Measurements from ENCODE around the gene TCERG1L.

TCERG1L gene

GRCh38 chr10:131077031-131077430, 234.5 kb downstream of the TCERG1L start:
- DNase-seq: no peak

- DNase-seq: no peak
Observed at GRCh38 chr10:131076356-131076755, 235.2 kb downstream of the TCERG1L start.

DNA sequence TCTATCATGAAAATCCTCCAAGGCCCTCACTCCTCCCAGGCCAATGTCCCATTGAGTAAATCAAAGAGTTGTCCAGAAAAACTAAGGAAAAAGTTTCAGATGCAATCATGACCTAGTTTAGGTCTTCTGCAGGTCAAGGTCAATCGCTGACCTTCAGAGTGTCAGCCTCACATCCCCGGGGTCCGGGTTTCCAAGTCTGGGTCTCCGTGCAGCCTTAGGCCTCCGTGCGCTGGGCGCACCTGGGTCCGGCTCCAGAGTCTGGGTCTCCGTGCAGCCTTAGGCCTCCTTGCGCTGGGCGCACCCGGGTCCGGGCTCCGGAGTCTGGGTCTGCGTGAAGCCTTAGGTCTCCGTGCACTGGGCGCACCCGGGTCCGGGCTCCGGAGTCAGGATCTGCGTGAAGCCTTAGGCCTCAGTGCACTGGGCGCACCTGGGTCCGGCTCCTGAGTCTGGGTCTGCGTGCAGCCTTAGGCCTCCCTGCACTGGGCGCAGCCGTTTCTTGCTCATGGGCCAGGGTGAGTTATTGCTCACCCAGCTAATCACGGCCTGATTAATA, 236.2 kb downstream of the TCERG1L start:
- DNase-seq: no peak

- DNase-seq: no peak
Observed at GRCh38 chr10:131074682-131075081, 236.8 kb downstream of the TCERG1L start.

- DNase-seq: no peak
Observed at GRCh38 chr10:131073469-131074035, 238.0 kb downstream of the TCERG1L start.

DNA sequence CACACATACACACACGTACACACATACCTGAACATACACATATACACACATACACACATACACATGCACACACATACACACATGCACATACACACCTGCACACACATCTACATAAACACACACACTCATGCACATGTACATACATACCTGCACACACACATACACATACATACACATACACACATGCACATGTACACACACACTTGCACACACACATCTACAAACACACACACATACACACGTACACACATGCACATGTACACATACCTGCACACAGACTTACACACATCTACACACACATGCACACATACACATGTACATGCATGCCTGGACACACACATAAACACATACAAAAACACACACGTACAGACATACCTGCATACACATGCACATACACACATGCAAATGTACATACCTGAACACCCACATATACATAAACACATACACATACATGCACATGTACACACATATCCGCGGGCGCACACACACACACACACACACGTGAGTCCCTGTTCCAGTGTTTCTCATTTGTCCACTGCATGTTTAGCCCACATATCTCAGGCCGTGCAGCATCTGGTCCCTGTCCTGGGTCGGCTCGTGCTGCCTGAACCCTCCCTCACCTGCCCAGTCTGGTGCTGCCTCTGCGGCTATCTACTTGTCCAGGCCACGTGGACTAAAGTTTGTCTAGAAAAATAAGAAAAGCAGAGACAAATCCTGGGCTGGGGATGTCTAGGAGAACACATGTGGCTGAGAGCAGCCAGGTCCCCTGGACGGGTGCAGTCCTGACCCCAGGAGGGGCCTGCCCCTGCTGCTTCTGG, 238.7 kb downstream of the TCERG1L start:
- DNase-seq: no peak

DNA sequence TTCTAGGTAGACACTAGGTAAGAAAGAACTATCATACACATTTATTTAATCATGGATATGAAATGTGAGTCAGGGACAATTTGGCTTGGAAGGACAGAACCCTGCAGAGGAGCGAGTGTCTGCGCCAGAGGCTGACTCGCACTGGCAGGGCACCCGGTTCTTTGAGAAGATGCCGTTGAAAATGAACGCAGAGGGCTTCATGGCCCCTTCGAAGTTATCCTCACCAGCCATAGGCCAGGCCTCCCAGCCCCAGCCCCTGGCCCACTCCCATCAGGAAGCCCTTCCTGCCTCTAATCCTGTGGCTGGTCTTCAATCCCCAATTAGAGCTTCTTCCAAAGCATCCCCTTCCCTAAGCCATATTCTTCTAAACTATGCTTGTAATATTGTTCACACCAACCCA, 239.8 kb downstream of the TCERG1L start:
- no peak for DNase-seq

- DNase-seq: no peak
Observed at GRCh38 chr10:131070856-131071255, 240.7 kb downstream of the TCERG1L start.

- no peak for DNase-seq
Observed at GRCh38 chr10:131068760-131069159, 242.8 kb downstream of the TCERG1L start.

DNA sequence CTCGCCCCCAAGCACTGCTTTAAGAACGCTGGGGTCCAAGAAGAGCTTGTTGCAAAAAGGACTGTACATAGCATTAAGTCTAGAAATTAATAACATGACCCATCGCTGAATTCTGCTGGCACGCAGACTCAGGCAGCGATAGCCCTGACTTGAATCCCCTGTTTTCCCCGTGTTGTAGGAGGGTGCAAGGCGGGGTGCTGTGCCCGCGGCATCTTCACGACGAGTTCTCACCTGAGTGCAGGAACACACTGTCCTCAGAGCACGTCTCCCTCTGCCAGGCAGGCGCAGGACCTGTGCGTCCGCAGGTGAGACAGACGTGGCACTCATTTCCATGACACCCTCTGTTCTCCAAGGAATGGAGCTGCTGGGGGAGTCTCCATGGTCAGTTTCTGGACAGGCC, 243.2 kb downstream of the TCERG1L start:
- DNase-seq: no peak

DNA sequence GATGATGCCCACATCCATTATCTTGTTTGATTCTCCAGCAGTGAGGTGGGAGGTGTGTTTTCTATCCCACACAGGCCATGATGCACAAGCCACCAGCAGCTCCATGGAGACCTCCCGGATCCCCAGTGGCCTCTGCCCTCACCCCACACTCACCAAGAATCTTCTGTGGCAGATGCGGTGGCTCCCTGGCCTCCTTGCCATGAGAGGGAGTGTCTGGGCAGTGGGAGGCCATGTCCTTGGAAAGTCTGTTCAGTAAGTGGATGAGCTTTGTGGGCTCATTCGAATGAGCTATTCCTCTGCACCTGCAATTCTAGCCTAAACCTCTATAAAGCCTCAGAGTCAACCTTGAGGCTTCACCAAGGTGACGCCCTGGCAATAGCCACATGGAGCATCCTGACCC, 243.8 kb downstream of the TCERG1L start:
- DNase-seq: no peak

DNA sequence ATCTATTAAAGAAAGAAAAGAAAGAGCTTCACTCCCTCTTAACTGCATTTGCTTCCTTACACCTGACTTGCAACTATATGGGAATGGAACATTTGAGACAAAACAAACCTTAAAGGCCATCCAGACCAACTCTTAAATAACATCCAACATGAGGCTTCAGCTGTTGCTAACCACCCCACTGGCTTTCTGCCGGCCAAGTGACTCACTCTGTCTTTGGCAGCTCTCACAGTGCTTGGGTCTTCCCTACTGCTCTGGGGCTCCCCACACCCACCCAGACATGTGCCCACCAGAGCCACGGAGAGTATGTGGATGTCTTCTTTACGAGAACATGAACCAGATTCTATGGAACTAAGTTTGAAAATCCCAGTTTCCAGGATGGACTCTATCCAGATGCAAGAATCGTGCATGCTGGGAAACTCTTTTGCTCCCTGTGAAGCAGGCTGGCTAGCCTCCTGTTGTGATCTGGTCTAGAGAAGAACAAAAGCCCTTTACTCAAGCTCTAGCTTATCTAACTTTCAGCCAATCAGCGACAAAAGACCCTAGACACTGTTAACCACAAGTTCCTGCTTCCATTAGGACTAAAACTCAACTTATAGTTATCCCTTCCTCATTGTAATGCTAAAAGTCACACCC, 245.7 kb downstream of the TCERG1L start:
- DNase-seq: no peak

- no peak for DNase-seq
Observed at GRCh38 chr10:131063311-131063710, 248.2 kb downstream of the TCERG1L start.

- no peak for DNase-seq
Observed at GRCh38 chr10:131062621-131063260, 248.8 kb downstream of the TCERG1L start.

- no peak for DNase-seq
Observed at GRCh38 chr10:131061216-131061615, 250.3 kb downstream of the TCERG1L start.

GRCh38 chr10:131059881-131060280, 251.6 kb downstream of the TCERG1L start:
- DNase-seq: no peak

GRCh38 chr10:131058799-131059198, 252.7 kb downstream of the TCERG1L start:
- DNase-seq: no peak

- DNase-seq: no peak
Observed at GRCh38 chr10:131056781-131057180, 254.7 kb downstream of the TCERG1L start.

- no peak for DNase-seq
Observed at GRCh38 chr10:131056091-131056579, 255.4 kb downstream of the TCERG1L start.

- DNase-seq: no peak
Observed at GRCh38 chr10:131055437-131055836, 256.1 kb downstream of the TCERG1L start.

GRCh38 chr10:131053192-131053591, 258.3 kb downstream of the TCERG1L start:
- DNase-seq: no peak

GRCh38 chr10:131050162-131050766, 261.3 kb downstream of the TCERG1L start:
- DNase-seq: no peak

GRCh38 chr10:131049016-131049415, 262.5 kb downstream of the TCERG1L start:
- no peak for DNase-seq

Measured in CD4-positive, alpha-beta T cell treated with Interleukin-21 for 1 hour (primary cell).